ENCODE measurements around the gene BLCAP.
A peak's percentile ranks its signal among the peaks of the same experiment; 100 is the strongest.
"Not testable (repeated sequence)": the region's sequence is repeated elsewhere in the genome, so short reads cannot be mapped to it uniquely, and the experiment has no call there.

The BLCAP gene

GRCh38 chr20:37513779-37514359, 13.8 kb downstream of the BLCAP start:
- DNase-seq: no peak

- DNase-seq: no peak
Observed at GRCh38 chr20:37511610-37512275, 15.9 kb downstream of the BLCAP start.

DNA sequence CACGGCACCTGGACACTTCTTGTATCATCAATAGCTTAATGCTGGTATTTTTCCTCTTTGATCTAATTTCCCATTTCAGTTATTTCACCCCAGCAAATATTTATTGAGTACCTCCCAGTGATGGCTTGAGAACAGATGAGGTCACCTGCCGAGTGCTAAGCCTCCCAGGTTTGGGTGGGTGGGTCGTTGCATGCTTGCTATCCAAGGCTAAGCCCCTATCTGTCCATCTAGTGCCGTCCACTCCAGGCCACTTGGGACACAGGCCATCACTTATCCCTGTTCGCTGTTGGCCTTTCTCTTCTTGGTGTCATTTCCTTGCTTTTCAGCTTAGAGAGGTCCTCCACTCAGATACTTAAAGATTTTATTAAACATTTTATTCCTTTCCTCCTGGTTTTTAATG, 17.4 kb downstream of the BLCAP start:
- no peak for DNase-seq

- no peak for DNase-seq
Observed at GRCh38 chr20:37506152-37506725, 21.4 kb downstream of the BLCAP start.

DNA sequence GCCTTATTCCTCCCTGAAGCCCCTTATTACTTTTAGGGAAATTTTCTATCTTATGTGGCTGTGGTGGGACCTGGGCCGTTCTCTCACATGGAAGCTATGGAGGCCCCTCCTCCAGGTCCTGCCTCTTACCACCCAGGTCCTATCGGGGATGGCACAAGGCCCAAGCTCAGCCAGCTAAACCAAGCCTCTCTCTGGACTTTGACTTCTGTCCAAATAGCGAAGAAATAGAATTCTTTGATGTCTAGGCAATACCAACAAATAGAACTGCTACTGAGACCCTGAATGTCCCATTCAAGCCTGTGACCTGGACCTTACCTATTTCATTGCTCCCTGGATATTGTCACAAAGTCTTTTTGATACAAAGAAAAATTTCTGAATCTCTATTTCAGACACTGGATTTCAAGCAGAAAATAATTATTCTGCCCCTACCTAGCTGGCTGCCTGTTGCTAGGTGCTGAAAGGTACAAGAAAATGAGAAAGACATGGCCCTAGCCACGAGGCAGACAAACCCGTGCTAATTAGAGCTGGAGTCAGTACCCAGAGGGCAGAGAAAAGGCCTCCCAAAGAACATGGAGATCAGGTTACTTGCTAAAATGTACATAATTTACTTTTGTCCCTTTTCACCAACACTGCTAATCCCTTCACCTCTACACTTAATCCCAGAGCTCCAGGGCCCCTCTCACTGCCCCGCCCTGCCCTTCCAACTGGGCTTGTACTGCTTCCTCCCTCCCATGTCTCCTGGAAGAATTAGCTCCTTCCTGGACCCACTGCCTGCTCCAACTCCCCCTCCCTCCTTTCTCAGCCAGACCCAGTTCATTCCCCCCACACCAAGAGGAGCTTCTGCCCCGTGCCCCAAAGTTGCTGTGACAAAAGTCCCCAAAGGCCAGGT, 22.2 kb downstream of the BLCAP start:
- no peak for DNase-seq

DNA sequence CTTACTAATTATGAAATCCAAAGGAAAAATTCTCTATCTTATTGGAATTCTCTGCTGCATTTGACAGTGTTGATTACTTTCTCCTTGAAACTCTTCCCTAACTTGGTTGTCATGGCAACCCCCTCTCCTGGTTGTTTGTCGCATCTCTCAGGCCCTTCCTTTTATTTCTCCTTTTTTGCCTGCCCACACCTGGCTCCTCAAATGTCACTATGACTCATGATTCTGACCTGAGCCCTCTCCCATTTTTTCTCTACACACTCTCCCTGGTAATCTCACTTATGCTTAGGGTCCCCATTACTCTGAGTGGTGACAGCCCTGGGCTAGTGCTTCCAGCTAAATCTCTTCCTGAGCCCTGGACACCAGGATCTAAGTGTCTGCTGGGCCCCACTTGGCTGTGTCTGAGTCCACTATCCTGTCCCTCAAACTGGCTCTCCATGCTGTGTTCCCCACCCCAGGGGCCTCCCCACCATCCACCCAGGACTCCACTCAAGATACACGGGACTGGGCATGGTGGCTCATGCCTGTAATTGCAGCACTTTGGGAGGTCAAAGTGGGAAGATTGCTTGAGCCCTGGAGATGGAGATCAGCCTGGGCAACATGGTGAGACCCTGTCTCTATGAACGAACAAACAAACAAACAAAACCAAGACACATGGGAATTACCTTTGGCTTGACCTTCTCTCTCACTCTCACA, 23.1 kb downstream of the BLCAP start:
- peak; percentile 9 to 15 for DNase-seq

DNA sequence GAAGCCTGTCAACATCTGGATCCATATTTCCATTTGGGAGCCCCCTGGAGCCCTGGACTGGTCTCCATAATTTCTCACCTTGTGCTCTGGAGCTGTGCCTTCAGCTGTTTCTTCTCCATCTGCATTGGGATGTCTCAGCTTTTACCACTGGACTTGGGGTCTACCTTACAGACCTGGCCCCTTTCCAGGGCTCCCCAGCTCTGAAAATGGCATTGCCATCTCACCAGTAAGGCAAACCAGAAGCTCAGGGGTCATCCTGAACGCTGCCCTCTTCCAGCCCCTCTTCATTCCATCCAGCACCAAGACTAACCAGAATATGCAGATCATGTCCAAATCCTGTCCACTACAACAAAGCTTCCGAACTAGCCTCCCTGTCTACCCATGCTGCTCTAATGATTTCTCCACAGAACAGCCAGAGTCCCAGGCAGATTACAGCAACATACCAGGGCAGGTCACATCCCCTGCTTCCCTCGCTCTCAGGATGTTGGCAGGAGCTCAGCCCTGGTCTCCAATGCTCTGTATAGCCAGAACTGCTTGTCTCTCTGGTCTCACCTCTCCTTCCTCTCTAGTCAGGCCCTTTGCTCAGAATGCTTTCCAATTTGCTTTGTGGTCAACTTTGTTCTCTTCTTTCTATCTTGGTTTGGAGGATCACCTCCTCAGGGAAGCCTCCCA, 24.3 kb downstream of the BLCAP start:
- DNase-seq: no peak

GRCh38 chr20:37502654-37503053, 25.0 kb downstream of the BLCAP start:
- DNase-seq: no peak

- peak; percentile 77 to 83 for DNase-seq
Observed at GRCh38 chr20:37501940-37502339, 25.7 kb downstream of the BLCAP start.

DNA sequence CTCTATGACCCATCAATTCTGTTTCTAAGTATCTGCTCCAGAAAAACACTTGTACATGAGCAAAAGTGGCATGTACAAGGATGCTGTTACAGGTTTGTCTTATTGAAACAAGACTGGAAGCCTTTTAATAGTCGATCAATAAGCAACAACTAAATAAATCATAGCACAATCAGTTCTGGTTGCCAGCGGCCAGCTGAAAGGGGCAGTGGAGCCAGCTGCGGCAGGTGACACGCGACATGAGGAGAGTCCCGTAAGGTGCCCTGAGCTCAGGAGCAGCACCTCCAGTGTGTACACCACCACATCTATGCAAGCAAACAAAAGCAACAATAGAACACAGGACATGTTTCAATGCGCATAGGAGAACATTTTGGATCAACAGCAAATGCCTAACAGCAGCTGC, 27.4 kb downstream of the BLCAP start:
- DNase-seq: peak; percentile 71 to 87

DNA sequence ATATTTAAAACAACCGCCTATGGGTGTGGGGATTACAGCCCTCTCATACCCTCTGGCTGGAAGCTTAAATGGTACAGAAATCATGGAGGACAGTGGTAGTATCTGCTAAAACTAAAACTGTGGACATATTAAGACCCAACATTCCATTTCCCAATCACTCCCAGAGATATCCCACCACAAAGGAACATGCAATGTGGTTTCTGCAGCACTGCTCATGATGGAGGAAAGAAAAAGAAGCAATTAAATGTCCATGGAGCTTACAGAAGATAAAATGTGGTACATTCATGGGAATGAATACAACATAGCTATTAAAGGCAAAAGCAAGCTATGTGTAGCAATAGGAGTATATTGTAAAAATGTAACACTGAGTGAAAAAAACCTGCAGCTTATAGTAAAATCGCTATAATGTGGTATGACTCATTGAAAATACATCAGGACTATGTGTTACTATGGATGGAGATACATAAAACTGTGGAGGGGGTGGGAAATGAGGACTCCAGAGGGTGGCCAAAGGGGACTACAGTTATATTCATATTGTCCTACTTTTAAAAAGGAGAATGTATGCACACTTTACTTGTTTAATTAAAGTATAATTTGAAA, 29.5 kb downstream of the BLCAP start:
- no peak for DNase-seq

DNA sequence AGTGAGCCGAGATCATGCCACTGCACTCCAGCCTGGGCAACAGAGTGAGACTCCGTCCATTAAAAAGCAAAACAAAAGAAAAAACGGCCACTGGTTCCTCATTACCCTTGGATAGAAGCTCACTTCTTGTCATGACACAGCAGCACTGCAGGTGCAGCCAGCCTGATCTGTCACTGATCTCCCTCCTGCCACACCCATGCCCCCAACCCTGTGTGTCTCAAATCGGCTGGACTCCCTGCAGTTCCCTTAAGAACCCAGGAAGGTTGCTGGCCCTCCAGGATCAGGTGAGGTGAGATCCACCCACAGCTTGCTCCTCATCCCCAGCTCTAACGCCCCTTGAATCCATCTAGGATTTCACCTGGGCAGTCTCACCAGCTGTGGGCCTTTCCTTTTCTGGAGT, 32.9 kb downstream of the BLCAP start:
- no peak for DNase-seq

- DNase-seq: no peak
Observed at GRCh38 chr20:37494301-37494700, 33.4 kb downstream of the BLCAP start.

GRCh38 chr20:37492945-37493344, 34.7 kb downstream of the BLCAP start:
- DNase-seq: no peak

GRCh38 chr20:37492096-37492625, 35.5 kb downstream of the BLCAP start:
- no peak for DNase-seq

GRCh38 chr20:37490663-37491350, 36.9 kb downstream of the BLCAP start:
- no peak for DNase-seq

DNA sequence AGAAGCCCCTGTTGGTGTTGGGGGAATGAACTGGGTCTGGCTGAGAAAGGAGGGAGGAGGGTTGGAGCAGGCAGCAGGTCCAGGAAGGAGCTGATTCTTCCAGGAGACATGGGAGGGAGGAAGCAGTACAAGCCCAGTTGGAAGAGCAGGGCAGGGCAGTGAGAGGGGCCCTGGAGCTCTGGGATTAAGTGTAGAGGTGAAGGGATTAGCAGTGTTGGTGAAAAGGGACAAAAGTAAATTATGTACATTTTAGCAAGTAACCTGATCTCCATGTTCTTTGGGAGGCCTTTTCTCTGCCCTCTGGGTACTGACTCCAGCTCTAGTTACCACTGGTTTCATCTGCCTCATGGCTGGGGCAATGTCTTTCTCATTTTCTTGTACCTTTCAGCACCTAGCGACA, 41.5 kb downstream of the BLCAP start:
- DNase-seq: not testable (repeated sequence)

DNA sequence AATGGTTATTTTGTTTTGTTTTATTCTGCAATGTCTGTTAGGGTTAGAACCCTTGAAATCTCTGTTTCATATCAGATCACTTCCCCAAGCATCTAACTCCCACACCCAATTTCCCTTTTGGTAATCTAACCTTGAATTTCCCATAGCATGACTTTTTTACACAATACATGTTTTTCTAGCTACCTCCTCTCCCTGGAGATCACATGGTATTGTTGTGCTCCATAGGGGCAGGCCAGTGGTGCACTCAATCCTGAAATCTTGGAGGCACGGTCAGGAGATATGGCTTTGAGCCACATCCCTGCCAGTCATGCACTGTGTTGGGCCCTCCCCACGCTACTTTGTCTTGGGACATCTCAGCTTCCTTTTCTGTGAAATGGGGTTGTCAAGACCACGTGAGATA, 43.3 kb downstream of the BLCAP start:
- DNase-seq: no peak

GRCh38 chr20:37481610-37482009, 46.1 kb downstream of the BLCAP start:
- no peak for DNase-seq

DNA sequence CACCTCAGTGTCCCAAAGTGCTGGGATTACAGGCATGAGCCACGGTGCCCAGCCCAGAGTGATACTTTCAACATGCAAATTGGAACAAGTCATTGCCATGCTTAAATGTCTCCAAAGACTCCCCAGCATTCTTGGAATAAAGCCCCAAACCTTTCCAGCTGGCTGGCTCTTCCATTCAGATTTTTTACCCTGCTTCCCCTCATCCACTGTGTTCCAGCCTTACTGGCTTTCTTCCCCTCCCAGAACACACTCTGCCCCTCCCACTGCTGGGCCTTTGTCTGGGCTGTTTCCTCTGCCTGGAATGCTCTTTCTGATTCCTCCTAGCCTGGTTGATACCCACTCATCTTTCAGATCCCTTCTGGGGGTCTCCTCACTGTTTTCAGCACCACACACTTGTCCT, 46.8 kb downstream of the BLCAP start:
- DNase-seq: no peak
